ENCODE measurements around the gene ENPP3. TPM values are rescaled to one million over a fixed set of nuclear protein-coding genes. Genes with fewer than 3 reads are reported as not detected.
A peak's percentile ranks its signal among the peaks of the same experiment; 100 is the strongest.

ENPP3 gene
- total RNA-seq, 1 donor = not detected

- no peak overlapping the region for H3K4me3 ChIP-seq (ENCODE audit: low read depth, low read length)
- no peak for DNase-seq (ENCODE audit: low read depth)
- no peak for TF ChIP-seq CTCF (IDR thresholded peaks at IDR 0.05; ENCODE audit: insufficient read depth, low read depth, low read length)
These were observed 139.9 kb downstream of the ENPP3 start for GRCh38 chr6:131776985-131777384.

- no peak overlapping the region for H3K4me3 ChIP-seq (ENCODE audit: low read depth, low read length)
- no peak for TF ChIP-seq CTCF (IDR thresholded peaks at IDR 0.05; ENCODE audit: insufficient read depth, low read depth, low read length)
- no peak for DNase-seq (ENCODE audit: low read depth)
These were observed 141.1 kb downstream of the ENPP3 start for GRCh38 chr6:131778169-131778568.

GRCh38 chr6:131779304-131779703, 142.2 kb downstream of the ENPP3 start:
- no peak for DNase-seq (ENCODE audit: low read depth)
- TF ChIP-seq CTCF (IDR thresholded peaks at IDR 0.05; ENCODE audit: insufficient read depth, low read depth, low read length) = no peak
- no peak overlapping the region for H3K4me3 ChIP-seq (ENCODE audit: low read depth, low read length)

GRCh38 chr6:131780600-131780999, 143.5 kb downstream of the ENPP3 start:
- H3K4me3 ChIP-seq (ENCODE audit: low read depth, low read length) = no peak overlapping the region
- no peak for DNase-seq (ENCODE audit: low read depth)
- TF ChIP-seq CTCF (IDR thresholded peaks at IDR 0.05; ENCODE audit: insufficient read depth, low read depth, low read length) = no peak

- H3K4me3 ChIP-seq (ENCODE audit: low read depth, low read length) = no peak overlapping the region
- no peak for DNase-seq (ENCODE audit: low read depth)
- no peak for TF ChIP-seq CTCF (IDR thresholded peaks at IDR 0.05; ENCODE audit: insufficient read depth, low read depth, low read length)
These were observed 144.6 kb downstream of the ENPP3 start for GRCh38 chr6:131781687-131782086.

GRCh38 chr6:131782764-131783163, 145.7 kb downstream of the ENPP3 start:
- no peak overlapping the region for H3K4me3 ChIP-seq (ENCODE audit: low read depth, low read length)
- DNase-seq (ENCODE audit: low read depth) = no peak
- TF ChIP-seq CTCF (IDR thresholded peaks at IDR 0.05; ENCODE audit: insufficient read depth, low read depth, low read length) = peak; percentile 12

GRCh38 chr6:131784561-131784960, 147.5 kb downstream of the ENPP3 start:
- no peak for TF ChIP-seq CTCF (IDR thresholded peaks at IDR 0.05; ENCODE audit: insufficient read depth, low read depth, low read length)
- no peak overlapping the region for H3K4me3 ChIP-seq (ENCODE audit: low read depth, low read length)
- no peak for DNase-seq (ENCODE audit: low read depth)
